GM23338 (cell line): ENCODE data around the gene CCDC32. TPM values are rescaled to one million over a fixed set of nuclear protein-coding genes. Genes with fewer than 3 reads are reported as not detected.

Experiments used
- ATAC-seq: fragments of 200-7000 bp; cut with Tn5 transposase; 3 replicates; pipeline ENCODE4 v1.9.1; 2020
- DNase-seq: peaks from one replicate; pipeline ENCODE4 v3.0.0-alpha.2; 2015; ENCODE audit warnings: low spot score
- H2AFZ ChIP-seq: fragments of 200-600 bp; sonication (generic); 2 replicates; pipeline ENCODE4 v1.8.0; 2016; ENCODE audit warnings: antibody characterized with exemption, mild to moderate bottlenecking, moderate library complexity
- H3F3A ChIP-seq: fragments of 200-600 bp; sonication (generic); replicated peaks from 2 replicates; pipeline ENCODE4 v1.8.0; 2017; ENCODE audit warnings: antibody characterized with exemption, mixed run types, low read depth
- H3K27ac ChIP-seq: fragments of 200-600 bp; sonication (generic); 2 replicates; pipeline ENCODE4 v1.6.1; 2016; ENCODE audit warnings: low read depth
- H3K27me3 ChIP-seq: fragments of 200-600 bp; sonication (generic); 2 replicates; pipeline ENCODE4 v1.8.0; 2016; ENCODE audit warnings: mild to moderate bottlenecking, mixed run types, moderate library complexity; ENCODE audit not compliant: insufficient read depth
- H3K36me3 ChIP-seq: fragments of 200-600 bp; sonication (generic); 2 replicates; pipeline ENCODE4 v1.8.0; 2016; ENCODE audit warnings: mild to moderate bottlenecking; ENCODE audit not compliant: insufficient read depth
- H3K4me1 ChIP-seq: fragments of 200-600 bp; sonication (generic); 2 replicates; pipeline ENCODE4 v1.8.0; 2016; ENCODE audit warnings: mild to moderate bottlenecking, moderate library complexity; ENCODE audit not compliant: insufficient read depth
- H3K4me2 ChIP-seq: fragments of 200-600 bp; sonication (generic); 2 replicates; pipeline ENCODE4 v1.7.1; 2017; ENCODE audit warnings: mixed run types
- H3K4me3 ChIP-seq: fragments of 200-600 bp; sonication (generic); 2 replicates; pipeline ENCODE4 v1.6.1; 2016; ENCODE audit warnings: mixed run types
- H3K79me2 ChIP-seq: fragments of 200-600 bp; sonication (generic); replicated peaks from 2 replicates; pipeline ENCODE4 v1.8.0; 2017; ENCODE audit warnings: mild to moderate bottlenecking; ENCODE audit not compliant: insufficient read depth
- H3K9me2 ChIP-seq: fragments of 200-600 bp; sonication (generic); 2 replicates; pipeline ENCODE4 v1.8.0; 2017; ENCODE audit not compliant: insufficient read depth
- H4K20me1 ChIP-seq: fragments of 200-600 bp; sonication (generic); replicated peaks from 2 replicates; pipeline ENCODE4 v1.8.0; 2017; ENCODE audit warnings: mild to moderate bottlenecking; ENCODE audit not compliant: insufficient read depth
- H3K27ac Mint-ChIP-seq: 2 replicates; pipeline ENCODE4 v1.8.0; 2020; ENCODE audit warnings: inconsistent platforms, mild to moderate bottlenecking, moderate library complexity, mixed read lengths
- H3K27me3 Mint-ChIP-seq: 3 replicates; pipeline ENCODE4 v1.8.0; 2022; ENCODE audit warnings: low read depth, mild to moderate bottlenecking, moderate library complexity, mixed read lengths, inconsistent platforms; ENCODE audit not compliant: insufficient read depth, poor library complexity
- H3K36me3 Mint-ChIP-seq: 3 replicates; pipeline ENCODE4 v1.8.0; 2021; ENCODE audit warnings: low read depth, mild to moderate bottlenecking, inconsistent platforms, moderate library complexity, mixed read lengths
- H3K4me1 Mint-ChIP-seq: 3 replicates; pipeline ENCODE4 v1.8.0; 2020; ENCODE audit warnings: mild to moderate bottlenecking, inconsistent platforms, mixed read lengths
- H3K4me3 Mint-ChIP-seq: 3 replicates; pipeline ENCODE4 v1.8.0; 2021; ENCODE audit warnings: moderate library complexity, mild to moderate bottlenecking, inconsistent platforms, mixed read lengths
- H3K9me3 Mint-ChIP-seq: 3 replicates; pipeline ENCODE4 v1.8.0; 2020; ENCODE audit warnings: moderate library complexity, mild to moderate bottlenecking, inconsistent platforms, mixed read lengths
- CREB1 ChIP-seq: fragments of 250-450 bp; sonication (Bioruptor Pico); IDR thresholded peaks from 2 replicates; pipeline ENCODE4 v1.5.0; 2020; ENCODE audit warnings: low read depth, mild to moderate bottlenecking, moderate library complexity
- EZH2 ChIP-seq: fragments of 200-600 bp; sonication (generic); IDR thresholded peaks from one replicate; pipeline ENCODE4 v1.8.0; 2017; ENCODE audit warnings: antibody characterized with exemption, mild to moderate bottlenecking, low read depth; ENCODE audit not compliant: unreplicated experiment
- EZH2phosphoT487 ChIP-seq: fragments of 200-600 bp; sonication (generic); IDR thresholded peaks from one replicate; pipeline ENCODE4 v1.8.1; 2018; ENCODE audit warnings: antibody characterized with exemption; ENCODE audit not compliant: unreplicated experiment
- JUNB ChIP-seq: IDR thresholded peaks from one replicate; pipeline ENCODE4 v1.6.1; 2016; ENCODE audit warnings: antibody characterized with exemption; ENCODE audit not compliant: unreplicated experiment
- NANOG ChIP-seq: IDR thresholded peaks from 2 replicates; pipeline ENCODE4 v1.6.1; 2016; ENCODE audit warnings: antibody characterized with exemption, borderline replicate concordance
- POLR2AphosphoS5 ChIP-seq: IDR thresholded peaks from 2 replicates; pipeline ENCODE4 v1.6.1; 2016; ENCODE audit warnings: antibody characterized with exemption, low read depth
- STAT1 ChIP-seq: IDR thresholded peaks from one replicate; pipeline ENCODE4 v1.6.1; 2016; ENCODE audit warnings: antibody characterized with exemption; ENCODE audit not compliant: unreplicated experiment
- ZNF114 ChIP-seq: fragments of 250-450 bp; sonication (Bioruptor Pico); IDR thresholded peaks from 2 replicates; pipeline ENCODE4 v1.5.0; 2020; ENCODE audit warnings: mild to moderate bottlenecking, moderate library complexity
- ZNF331 ChIP-seq: fragments of 250-450 bp; sonication (Bioruptor Pico); IDR thresholded peaks from 2 replicates; pipeline ENCODE4 v1.5.0; 2020; ENCODE audit warnings: low read depth, mild to moderate bottlenecking, moderate library complexity
- polyA plus RNA-seq: library from polyadenylated mRNA; unstranded; fragments of >200 nt; fragmentation: Nextera tagmentation; extraction: Ambion mirVana; gene quantifications from 2 replicates; pipeline ENCODE4 v1.2.1, GENCODE V29; 2016
- total RNA-seq: library from RNA; depleted of rRNA; stranded (reverse); fragments of >200 nt; shearing (Covaris generic); gene quantifications from 2 replicates; pipeline ENCODE4 v1.2.3, GENCODE V29; 2014
- TF ChIP-seq, protein P1 (sequence below): IDR thresholded peaks from one replicate; pipeline ENCODE4 v1.6.1; 2018; ENCODE audit warnings: antibody characterized with exemption; ENCODE audit not compliant: unreplicated experiment
- TF ChIP-seq, protein P2 (sequence below): fragments of 250-450 bp; sonication (Bioruptor Pico); IDR thresholded peaks from 2 replicates; pipeline ENCODE4 v1.5.0; 2020; ENCODE audit warnings: mild to moderate bottlenecking, moderate library complexity
- TF ChIP-seq, protein P3 (sequence below), 2 experiments: fragments of 200-600 bp in 1 of 2; sonication (generic) in 1 of 2; conservative IDR thresholded peaks; 2 replicates each; pipeline versions ENCODE4 v1.5.1 to v1.6.1; 2016 to 2017; ENCODE audit warnings: antibody characterized with exemption in 2 of 2, low read depth in 2 of 2, mild to moderate bottlenecking in 2 of 2, moderate library complexity in 1 of 2
- TF ChIP-seq, protein P4 (sequence below): IDR thresholded peaks from 2 replicates; pipeline ENCODE4 v1.6.1; 2016; ENCODE audit warnings: antibody characterized with exemption

The CCDC32 gene
- total and polyA plus RNA-seq, 2 experiments from 2014 or later = 13.8 to 15.4 TPM

DNA sequence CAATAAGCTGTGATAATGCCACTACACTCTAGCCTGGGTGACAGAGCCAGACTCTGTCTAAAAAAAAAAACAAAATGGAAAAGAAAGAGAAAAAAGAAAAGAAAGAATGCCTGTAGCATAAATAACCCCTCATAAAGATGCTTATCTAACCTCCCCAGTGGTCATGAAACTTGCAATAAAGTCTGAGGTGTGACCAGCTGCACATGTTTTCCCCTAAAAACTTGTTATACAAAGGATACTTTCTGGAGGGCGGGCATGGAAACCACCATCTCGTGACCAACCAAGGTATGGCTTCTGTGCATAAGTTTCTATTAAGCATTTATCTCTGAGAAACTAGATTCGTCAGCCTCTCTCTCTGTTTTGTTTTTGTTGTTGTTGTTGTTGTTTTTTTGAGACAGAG lies 21.8 kb downstream of the CCDC32 start:
- Histone ChIP-seq H3K79me2 (no peaks in the 10 kb centered on the region), H3K4me1 (no peaks in the 10 kb centered on the region), H3K27ac (no peak overlapping the region), H2AFZ (no peak overlapping the region), H3K4me3 (no peak overlapping the region), H3K4me2 (no peak overlapping the region), H3K36me3 (no peaks in the 10 kb centered on the region), H3F3A (no peaks in the 10 kb centered on the region), H3K9me2 (no peaks in the 10 kb centered on the region), H4K20me1 (no peaks in the 10 kb centered on the region; the same call in 1 of the 2 replicates), H3K27me3 (no peaks in the 10 kb centered on the region)
- TF ChIP-seq, protein P1, sequence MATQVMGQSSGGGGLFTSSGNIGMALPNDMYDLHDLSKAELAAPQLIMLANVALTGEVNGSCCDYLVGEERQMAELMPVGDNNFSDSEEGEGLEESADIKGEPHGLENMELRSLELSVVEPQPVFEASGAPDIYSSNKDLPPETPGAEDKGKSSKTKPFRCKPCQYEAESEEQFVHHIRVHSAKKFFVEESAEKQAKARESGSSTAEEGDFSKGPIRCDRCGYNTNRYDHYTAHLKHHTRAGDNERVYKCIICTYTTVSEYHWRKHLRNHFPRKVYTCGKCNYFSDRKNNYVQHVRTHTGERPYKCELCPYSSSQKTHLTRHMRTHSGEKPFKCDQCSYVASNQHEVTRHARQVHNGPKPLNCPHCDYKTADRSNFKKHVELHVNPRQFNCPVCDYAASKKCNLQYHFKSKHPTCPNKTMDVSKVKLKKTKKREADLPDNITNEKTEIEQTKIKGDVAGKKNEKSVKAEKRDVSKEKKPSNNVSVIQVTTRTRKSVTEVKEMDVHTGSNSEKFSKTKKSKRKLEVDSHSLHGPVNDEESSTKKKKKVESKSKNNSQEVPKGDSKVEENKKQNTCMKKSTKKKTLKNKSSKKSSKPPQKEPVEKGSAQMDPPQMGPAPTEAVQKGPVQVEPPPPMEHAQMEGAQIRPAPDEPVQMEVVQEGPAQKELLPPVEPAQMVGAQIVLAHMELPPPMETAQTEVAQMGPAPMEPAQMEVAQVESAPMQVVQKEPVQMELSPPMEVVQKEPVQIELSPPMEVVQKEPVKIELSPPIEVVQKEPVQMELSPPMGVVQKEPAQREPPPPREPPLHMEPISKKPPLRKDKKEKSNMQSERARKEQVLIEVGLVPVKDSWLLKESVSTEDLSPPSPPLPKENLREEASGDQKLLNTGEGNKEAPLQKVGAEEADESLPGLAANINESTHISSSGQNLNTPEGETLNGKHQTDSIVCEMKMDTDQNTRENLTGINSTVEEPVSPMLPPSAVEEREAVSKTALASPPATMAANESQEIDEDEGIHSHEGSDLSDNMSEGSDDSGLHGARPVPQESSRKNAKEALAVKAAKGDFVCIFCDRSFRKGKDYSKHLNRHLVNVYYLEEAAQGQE = no peak
- TF ChIP-seq ZNF331 (CRISPR knock-in tag) = no peak
- TF ChIP-seq POLR2AphosphoS5 = no peak
- TF ChIP-seq, protein P2, sequence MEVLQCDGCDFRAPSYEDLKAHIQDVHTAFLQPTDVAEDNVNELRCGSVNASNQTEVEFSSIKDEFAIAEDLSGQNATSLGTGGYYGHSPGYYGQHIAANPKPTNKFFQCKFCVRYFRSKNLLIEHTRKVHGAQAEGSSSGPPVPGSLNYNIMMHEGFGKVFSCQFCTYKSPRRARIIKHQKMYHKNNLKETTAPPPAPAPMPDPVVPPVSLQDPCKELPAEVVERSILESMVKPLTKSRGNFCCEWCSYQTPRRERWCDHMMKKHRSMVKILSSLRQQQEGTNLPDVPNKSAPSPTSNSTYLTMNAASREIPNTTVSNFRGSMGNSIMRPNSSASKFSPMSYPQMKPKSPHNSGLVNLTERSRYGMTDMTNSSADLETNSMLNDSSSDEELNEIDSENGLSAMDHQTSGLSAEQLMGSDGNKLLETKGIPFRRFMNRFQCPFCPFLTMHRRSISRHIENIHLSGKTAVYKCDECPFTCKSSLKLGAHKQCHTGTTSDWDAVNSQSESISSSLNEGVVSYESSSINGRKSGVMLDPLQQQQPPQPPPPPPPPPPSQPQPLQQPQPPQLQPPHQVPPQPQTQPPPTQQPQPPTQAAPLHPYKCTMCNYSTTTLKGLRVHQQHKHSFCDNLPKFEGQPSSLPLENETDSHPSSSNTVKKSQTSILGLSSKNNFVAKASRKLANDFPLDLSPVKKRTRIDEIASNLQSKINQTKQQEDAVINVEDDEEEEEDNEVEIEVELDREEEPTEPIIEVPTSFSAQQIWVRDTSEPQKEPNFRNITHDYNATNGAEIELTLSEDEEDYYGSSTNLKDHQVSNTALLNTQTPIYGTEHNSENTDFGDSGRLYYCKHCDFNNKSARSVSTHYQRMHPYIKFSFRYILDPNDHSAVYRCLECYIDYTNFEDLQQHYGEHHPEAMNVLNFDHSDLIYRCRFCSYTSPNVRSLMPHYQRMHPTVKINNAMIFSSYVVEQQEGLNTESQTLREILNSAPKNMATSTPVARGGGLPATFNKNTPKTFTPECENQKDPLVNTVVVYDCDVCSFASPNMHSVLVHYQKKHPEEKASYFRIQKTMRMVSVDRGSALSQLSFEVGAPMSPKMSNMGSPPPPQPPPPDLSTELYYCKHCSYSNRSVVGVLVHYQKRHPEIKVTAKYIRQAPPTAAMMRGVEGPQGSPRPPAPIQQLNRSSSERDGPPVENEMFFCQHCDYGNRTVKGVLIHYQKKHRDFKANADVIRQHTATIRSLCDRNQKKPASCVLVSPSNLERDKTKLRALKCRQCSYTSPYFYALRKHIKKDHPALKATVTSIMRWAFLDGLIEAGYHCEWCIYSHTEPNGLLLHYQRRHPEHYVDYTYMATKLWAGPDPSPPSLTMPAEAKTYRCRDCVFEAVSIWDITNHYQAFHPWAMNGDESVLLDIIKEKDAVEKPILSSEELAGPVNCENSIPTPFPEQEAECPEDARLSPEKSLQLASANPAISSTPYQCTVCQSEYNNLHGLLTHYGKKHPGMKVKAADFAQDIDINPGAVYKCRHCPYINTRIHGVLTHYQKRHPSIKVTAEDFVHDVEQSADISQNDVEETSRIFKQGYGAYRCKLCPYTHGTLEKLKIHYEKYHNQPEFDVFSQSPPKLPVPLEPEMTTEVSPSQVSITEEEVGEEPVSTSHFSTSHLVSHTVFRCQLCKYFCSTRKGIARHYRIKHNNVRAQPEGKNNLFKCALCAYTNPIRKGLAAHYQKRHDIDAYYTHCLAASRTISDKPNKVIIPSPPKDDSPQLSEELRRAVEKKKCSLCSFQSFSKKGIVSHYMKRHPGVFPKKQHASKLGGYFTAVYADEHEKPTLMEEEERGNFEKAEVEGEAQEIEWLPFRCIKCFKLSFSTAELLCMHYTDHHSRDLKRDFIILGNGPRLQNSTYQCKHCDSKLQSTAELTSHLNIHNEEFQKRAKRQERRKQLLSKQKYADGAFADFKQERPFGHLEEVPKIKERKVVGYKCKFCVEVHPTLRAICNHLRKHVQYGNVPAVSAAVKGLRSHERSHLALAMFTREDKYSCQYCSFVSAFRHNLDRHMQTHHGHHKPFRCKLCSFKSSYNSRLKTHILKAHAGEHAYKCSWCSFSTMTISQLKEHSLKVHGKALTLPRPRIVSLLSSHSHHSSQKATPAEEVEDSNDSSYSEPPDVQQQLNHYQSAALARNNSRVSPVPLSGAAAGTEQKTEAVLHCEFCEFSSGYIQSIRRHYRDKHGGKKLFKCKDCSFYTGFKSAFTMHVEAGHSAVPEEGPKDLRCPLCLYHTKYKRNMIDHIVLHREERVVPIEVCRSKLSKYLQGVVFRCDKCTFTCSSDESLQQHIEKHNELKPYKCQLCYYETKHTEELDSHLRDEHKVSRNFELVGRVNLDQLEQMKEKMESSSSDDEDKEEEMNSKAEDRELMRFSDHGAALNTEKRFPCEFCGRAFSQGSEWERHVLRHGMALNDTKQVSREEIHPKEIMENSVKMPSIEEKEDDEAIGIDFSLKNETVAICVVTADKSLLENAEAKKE (CRISPR knock-in tag) = no peak
- TF ChIP-seq EZH2 = no peak
- TF ChIP-seq, protein P3, sequence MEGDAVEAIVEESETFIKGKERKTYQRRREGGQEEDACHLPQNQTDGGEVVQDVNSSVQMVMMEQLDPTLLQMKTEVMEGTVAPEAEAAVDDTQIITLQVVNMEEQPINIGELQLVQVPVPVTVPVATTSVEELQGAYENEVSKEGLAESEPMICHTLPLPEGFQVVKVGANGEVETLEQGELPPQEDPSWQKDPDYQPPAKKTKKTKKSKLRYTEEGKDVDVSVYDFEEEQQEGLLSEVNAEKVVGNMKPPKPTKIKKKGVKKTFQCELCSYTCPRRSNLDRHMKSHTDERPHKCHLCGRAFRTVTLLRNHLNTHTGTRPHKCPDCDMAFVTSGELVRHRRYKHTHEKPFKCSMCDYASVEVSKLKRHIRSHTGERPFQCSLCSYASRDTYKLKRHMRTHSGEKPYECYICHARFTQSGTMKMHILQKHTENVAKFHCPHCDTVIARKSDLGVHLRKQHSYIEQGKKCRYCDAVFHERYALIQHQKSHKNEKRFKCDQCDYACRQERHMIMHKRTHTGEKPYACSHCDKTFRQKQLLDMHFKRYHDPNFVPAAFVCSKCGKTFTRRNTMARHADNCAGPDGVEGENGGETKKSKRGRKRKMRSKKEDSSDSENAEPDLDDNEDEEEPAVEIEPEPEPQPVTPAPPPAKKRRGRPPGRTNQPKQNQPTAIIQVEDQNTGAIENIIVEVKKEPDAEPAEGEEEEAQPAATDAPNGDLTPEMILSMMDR (conservative IDR thresholded peaks at IDR 0.05; ENCODE audit: low read depth in 2 of 2) = no peak
- TF ChIP-seq, protein P4, sequence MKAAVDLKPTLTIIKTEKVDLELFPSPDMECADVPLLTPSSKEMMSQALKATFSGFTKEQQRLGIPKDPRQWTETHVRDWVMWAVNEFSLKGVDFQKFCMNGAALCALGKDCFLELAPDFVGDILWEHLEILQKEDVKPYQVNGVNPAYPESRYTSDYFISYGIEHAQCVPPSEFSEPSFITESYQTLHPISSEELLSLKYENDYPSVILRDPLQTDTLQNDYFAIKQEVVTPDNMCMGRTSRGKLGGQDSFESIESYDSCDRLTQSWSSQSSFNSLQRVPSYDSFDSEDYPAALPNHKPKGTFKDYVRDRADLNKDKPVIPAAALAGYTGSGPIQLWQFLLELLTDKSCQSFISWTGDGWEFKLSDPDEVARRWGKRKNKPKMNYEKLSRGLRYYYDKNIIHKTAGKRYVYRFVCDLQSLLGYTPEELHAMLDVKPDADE = no peak
- no peak for TF ChIP-seq STAT1
- TF ChIP-seq NANOG = no peak
- TF ChIP-seq CREB1 (CRISPR knock-in tag) = no peak
- no peak for TF ChIP-seq ZNF114 (CRISPR knock-in tag)
- no peak for TF ChIP-seq EZH2phosphoT487
- TF ChIP-seq JUNB = no peak
- no peak overlapping the region for H3K4me3 Mint-ChIP-seq
- H3K9me3 Mint-ChIP-seq = no peaks in the 10 kb centered on the region
- H3K4me1 Mint-ChIP-seq = no peaks in the 10 kb centered on the region; the same call in 2 of the 3 replicates
- ATAC-seq = no peak
- DNase-seq = no peak
- no peaks in the 10 kb centered on the region for H3K36me3 Mint-ChIP-seq
- H3K27ac Mint-ChIP-seq = no peak overlapping the region
- peaks cover 5% of the 10 kb centered on the region for H3K27me3 Mint-ChIP-seq
